Bronchial epithelial cell (primary cell): Measurements from ENCODE around the gene DHCR7. TPM values are rescaled to one million over a fixed set of nuclear protein-coding genes. Genes with fewer than 3 reads are reported as not detected.

Experiments
- DNase-seq: peaks from one replicate; pipeline ENCODE4 v3.0.0-alpha.2; 2010; ENCODE audit warnings: low read depth
- FAIRE-seq: peaks from 2 replicates; lab custom pipeline; 2011; peaks lifted over from hg19 to GRCh38; lab: Jason Lieb, UNC
- H3K27me3 ChIP-seq: 2 replicates; pipeline ENCODE4 v1.5.1; 2011; ENCODE audit warnings: low read length; ENCODE audit not compliant: control insufficient read depth, insufficient read depth
- H3K36me3 ChIP-seq: 2 replicates; pipeline ENCODE4 v1.5.1; 2011; ENCODE audit warnings: low read length; ENCODE audit not compliant: control insufficient read depth, insufficient read depth
- H3K4me3 ChIP-seq: 2 replicates; pipeline ENCODE4 v1.5.1; 2011; ENCODE audit warnings: mild to moderate bottlenecking, low read depth, low read length, control low read depth
- total RNA-seq: library from RNA; depleted of rRNA; stranded (reverse); fragments of >200 nt; gene quantifications from 2 replicates; pipeline ENCODE4 v1.2.1, GENCODE V29; 2014
- TF ChIP-seq, protein P1 (sequence below): IDR thresholded peaks from 2 replicates; pipeline ENCODE4 v1.5.1; 2011; ENCODE audit warnings: mild to moderate bottlenecking, moderate library complexity, low read length, control low read depth, inconsistent platforms; ENCODE audit not compliant: insufficient read depth, severe bottlenecking

The DHCR7 gene
- total RNA-seq, 1 donor from 2014 or later: 60.3 TPM

- Histone ChIP-seq H3K4me3 (no peak overlapping the region), H3K27me3 (peaks cover 10% of the 10 kb centered on the region), H3K36me3 (no peaks in the 10 kb centered on the region)
- DNase-seq (no peak), FAIRE-seq (no peak)
- TF ChIP-seq, protein P1, sequence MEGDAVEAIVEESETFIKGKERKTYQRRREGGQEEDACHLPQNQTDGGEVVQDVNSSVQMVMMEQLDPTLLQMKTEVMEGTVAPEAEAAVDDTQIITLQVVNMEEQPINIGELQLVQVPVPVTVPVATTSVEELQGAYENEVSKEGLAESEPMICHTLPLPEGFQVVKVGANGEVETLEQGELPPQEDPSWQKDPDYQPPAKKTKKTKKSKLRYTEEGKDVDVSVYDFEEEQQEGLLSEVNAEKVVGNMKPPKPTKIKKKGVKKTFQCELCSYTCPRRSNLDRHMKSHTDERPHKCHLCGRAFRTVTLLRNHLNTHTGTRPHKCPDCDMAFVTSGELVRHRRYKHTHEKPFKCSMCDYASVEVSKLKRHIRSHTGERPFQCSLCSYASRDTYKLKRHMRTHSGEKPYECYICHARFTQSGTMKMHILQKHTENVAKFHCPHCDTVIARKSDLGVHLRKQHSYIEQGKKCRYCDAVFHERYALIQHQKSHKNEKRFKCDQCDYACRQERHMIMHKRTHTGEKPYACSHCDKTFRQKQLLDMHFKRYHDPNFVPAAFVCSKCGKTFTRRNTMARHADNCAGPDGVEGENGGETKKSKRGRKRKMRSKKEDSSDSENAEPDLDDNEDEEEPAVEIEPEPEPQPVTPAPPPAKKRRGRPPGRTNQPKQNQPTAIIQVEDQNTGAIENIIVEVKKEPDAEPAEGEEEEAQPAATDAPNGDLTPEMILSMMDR: no peak
These were observed 56.4 kb downstream of the DHCR7 start for GRCh38 chr11:71391796-71392195.

- Histone ChIP-seq H3K4me3 (no peak overlapping the region), H3K36me3 (no peaks in the 10 kb centered on the region), H3K27me3 (peaks cover 10% of the 10 kb centered on the region)
- TF ChIP-seq, protein P1: no peak
- FAIRE-seq: no peak
- DNase-seq: no peak
These were observed 56.8 kb downstream of the DHCR7 start for GRCh38 chr11:71391352-71391751.

DNA sequence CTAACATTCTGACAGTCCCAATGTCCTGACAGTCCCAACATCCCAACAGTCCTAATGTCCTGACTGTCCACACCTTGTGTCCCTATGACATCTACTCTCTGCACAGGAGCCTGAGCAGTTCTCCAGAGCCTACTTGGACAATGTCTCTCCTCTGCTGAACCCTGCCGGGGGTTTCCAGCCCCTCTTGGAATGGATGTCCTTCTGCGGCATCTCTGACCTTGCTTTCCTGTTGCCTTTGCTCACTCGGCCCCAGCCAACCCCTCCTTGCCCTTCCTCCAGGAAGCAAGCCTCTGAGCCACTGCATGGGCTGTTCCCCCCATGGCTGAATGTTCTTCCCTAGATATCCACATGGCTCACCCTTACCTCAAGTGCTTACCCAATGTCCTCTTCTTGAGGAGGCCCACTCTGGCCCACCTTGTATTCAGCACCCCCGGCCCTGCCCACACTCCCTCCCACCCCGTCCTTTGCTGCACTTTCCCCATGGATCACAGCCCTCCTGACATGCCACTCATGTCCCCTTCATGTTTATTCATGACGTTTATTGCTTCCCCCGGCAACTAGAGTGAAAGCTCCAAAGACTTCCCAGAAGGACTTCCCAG is 59.5 kb downstream of the DHCR7 start:
- Histone ChIP-seq H3K36me3 (no peaks in the 10 kb centered on the region), H3K4me3 (no peak overlapping the region), H3K27me3 (peaks cover 10% of the 10 kb centered on the region)
- no peak for DNase-seq
- TF ChIP-seq, protein P1: no peak
- FAIRE-seq: no peak

DNA sequence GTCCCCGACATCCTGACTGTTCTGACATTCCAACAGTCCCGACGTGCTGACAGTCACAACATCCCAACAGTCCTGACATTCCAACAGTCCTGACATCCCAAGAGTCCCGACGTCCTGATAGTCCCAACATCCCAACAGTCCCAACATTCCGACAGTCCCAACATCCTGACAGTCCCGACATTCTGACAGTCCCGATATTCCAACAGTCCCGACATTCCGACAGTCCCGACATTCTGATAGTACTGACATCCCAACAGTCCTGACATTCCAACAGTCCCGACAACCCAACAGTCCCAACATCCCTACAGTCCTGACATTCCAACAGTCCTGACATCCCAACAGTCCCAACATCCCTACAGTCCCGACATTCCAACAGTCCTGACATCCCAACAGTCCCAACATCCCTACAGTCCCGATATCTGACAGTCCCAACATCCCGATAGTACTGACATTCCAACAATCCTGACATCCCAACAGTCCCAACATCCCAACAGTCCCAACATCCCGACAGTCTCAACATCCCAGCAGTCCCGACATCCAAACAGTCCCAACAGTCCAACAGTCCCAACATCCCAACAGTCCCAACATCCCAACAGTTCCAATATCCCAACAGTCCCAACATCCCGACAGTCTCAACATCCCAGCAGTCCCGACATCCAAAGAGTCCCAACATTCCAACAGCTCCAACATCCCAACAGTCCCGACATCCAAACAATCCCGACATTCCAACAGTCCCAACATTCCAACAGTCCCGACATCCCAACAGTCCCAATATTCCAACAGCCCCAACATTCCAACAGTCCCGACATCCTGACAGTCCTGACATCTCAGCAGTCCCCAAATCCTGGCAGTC is 60.2 kb downstream of the DHCR7 start:
- DNase-seq (no peak), FAIRE-seq (peak; percentile 99)
- TF ChIP-seq, protein P1: no peak
- Histone ChIP-seq H3K36me3 (no peaks in the 10 kb centered on the region), H3K27me3 (peaks cover 8% of the 10 kb centered on the region), H3K4me3 (no peak overlapping the region)

GRCh38 chr11:71387200-71387599 is 61.0 kb downstream of the DHCR7 start:
- TF ChIP-seq, protein P1: no peak
- no peak for DNase-seq
- no peak for FAIRE-seq
- no peaks in the 10 kb centered on the region for H3K36me3 ChIP-seq
- H3K4me3 ChIP-seq: no peak overlapping the region
- peaks cover 5% of the 10 kb centered on the region for H3K27me3 ChIP-seq
